H1 (cell line): ENCODE results near the gene VPS13C. TPM values are rescaled to one million over a fixed set of nuclear protein-coding genes. Genes with fewer than 3 reads are reported as not detected.

Source experiments
- CTCF ChIA-PET: fragments of 300-600 bp; sonication (Branson Sonifier 250); formaldehyde crosslinking; loops from one replicate; lab custom pipeline; 2021; ENCODE audit not compliant: partially characterized antibody; lab: Charles Lee
- POLR2A ChIA-PET: fragments of 300-600 bp; sonication (Branson Sonifier 250); formaldehyde crosslinking; loops from one replicate; lab custom pipeline; 2021; ENCODE audit warnings: inconsistent platforms; ENCODE audit not compliant: partially characterized antibody; lab: Charles Lee
- DNase-seq, 2 experiments: peaks; one replicate each; pipeline versions ENCODE4 v3.0.0 to v3.0.0-alpha.2; 2010 to 2022; ENCODE audit warnings: low spot score in 2 of 2, low read depth in 1 of 2, mixed read lengths in 1 of 2
- FAIRE-seq: peaks from 2 replicates; lab custom pipeline; 2011; peaks lifted over from hg19 to GRCh38; lab: Jason Lieb, UNC
- H2AFZ ChIP-seq: 2 replicates; pipeline ENCODE4 v1.8.1; 2012; ENCODE audit warnings: low read length, inconsistent platforms
- H2AK5ac ChIP-seq: 2 replicates; pipeline ENCODE4 v1.6.1; 2013; ENCODE audit warnings: low read depth, low read length
- H2BK120ac ChIP-seq: replicated peaks from 2 replicates; pipeline ENCODE3; 2013; ENCODE audit warnings: low read depth, low read length, inconsistent platforms
- H2BK12ac ChIP-seq: 2 replicates; pipeline ENCODE4 v1.6.1; 2013; ENCODE audit warnings: low read depth, low read length
- H2BK15ac ChIP-seq: 2 replicates; pipeline ENCODE4 v1.6.1; 2013; ENCODE audit warnings: low read length
- H2BK20ac ChIP-seq: 2 replicates; pipeline ENCODE4 v1.6.1; 2013; ENCODE audit warnings: low read length
- H2BK5ac ChIP-seq: 2 replicates; pipeline ENCODE4 v1.6.1; 2013; ENCODE audit warnings: low read depth, low read length
- H3K14ac ChIP-seq: 2 replicates; pipeline ENCODE4 v1.6.1; 2013; ENCODE audit warnings: inconsistent platforms; ENCODE audit not compliant: insufficient read length
- H3K18ac ChIP-seq: 2 replicates; pipeline ENCODE4 v1.6.1; 2013; ENCODE audit warnings: low read length; ENCODE audit errors: extremely low read depth
- H3K23ac ChIP-seq: 2 replicates; pipeline ENCODE4 v1.6.1; 2013; ENCODE audit warnings: inconsistent platforms; ENCODE audit not compliant: insufficient read length
- H3K23me2 ChIP-seq: 2 replicates; pipeline ENCODE4 v1.6.1; 2013; ENCODE audit warnings: low read depth, low read length
- H3K27ac ChIP-seq: 2 replicates; pipeline ENCODE4 v1.6.1; 2011; ENCODE audit warnings: low read depth, low read length, inconsistent platforms
- H3K27me3 ChIP-seq, 4 experiments: replicated peaks in 1 of 4; 1 replicate in 1 of 4; 2 replicates in 3 of 4; pipeline versions ENCODE4 v1.6.1 to v1.8.1; 2011 to 2013; ENCODE audit warnings: low read length in 3 of 4, mild to moderate bottlenecking in 3 of 4, inconsistent platforms in 2 of 4, mixed read lengths in 2 of 4, moderate library complexity in 1 of 4; ENCODE audit not compliant: control insufficient read depth in 3 of 4, insufficient read depth in 3 of 4; ENCODE audit errors: extremely low read depth in 1 of 4
- H3K36me3 ChIP-seq, 4 experiments: 2 replicates each; pipeline versions ENCODE4 v1.6.1 to v1.8.1; 2011 to 2013; ENCODE audit warnings: mild to moderate bottlenecking in 4 of 4, low read length in 3 of 4, moderate library complexity in 2 of 4, control low read depth in 1 of 4, inconsistent platforms in 1 of 4; ENCODE audit not compliant: insufficient read depth in 4 of 4, control insufficient read depth in 2 of 4
- H3K4ac ChIP-seq: replicated peaks from 2 replicates; pipeline ENCODE3; 2013; ENCODE audit warnings: low read length, low read depth, mixed read lengths, inconsistent platforms; ENCODE audit not compliant: insufficient read length
- H3K4me1 ChIP-seq, 4 experiments: replicated peaks in 1 of 4; 1 replicate in 1 of 4; 2 replicates in 3 of 4; pipeline versions ENCODE4 v1.6.1 to v1.8.1; 2011 to 2013; ENCODE audit warnings: low read length in 3 of 4, inconsistent platforms in 2 of 4, mixed read lengths in 1 of 4; ENCODE audit not compliant: insufficient read depth in 4 of 4, control insufficient read depth in 3 of 4
- H3K4me2 ChIP-seq, 2 experiments: 2 replicates each; pipeline versions ENCODE4 v1.6.1 to v1.8.1; 2011 to 2013; ENCODE audit warnings: low read depth in 2 of 2, low read length in 2 of 2, control low read depth in 1 of 2, inconsistent platforms in 1 of 2, mild to moderate bottlenecking in 1 of 2; ENCODE audit not compliant: insufficient read depth in 1 of 2
- H3K4me3 ChIP-seq, 4 experiments: fragments of 200-600, 300-600 bp in 1 of 4; sonication (generic), shearing (Covaris generic), sonication (Bioruptor Twin) in 1 of 4; 2 replicates each; pipeline versions ENCODE4 v1.5.1 to v1.8.1; 2011 to 2016; ENCODE audit warnings: low read length in 4 of 4, low read depth in 3 of 4, control low read depth in 2 of 4, inconsistent platforms in 2 of 4, mild to moderate bottlenecking in 2 of 4, mixed read lengths in 1 of 4, moderate library complexity in 1 of 4; ENCODE audit not compliant: insufficient read depth in 2 of 4; ENCODE audit errors: extremely low read depth in 1 of 4
- H3K56ac ChIP-seq: replicated peaks from 2 replicates; pipeline ENCODE3; 2013; ENCODE audit warnings: low read depth, mild to moderate bottlenecking, mixed read lengths, low read length, inconsistent platforms; ENCODE audit not compliant: insufficient read length
- H3K79me1 ChIP-seq: 2 replicates; pipeline ENCODE4 v1.6.1; 2013; ENCODE audit warnings: low read depth, low read length, control low read depth
- H3K79me2 ChIP-seq, 2 experiments: 2 replicates each; pipeline versions ENCODE4 v1.6.1 to v1.8.1; 2012 to 2013; ENCODE audit warnings: low read length in 2 of 2, mild to moderate bottlenecking in 2 of 2, inconsistent platforms in 1 of 2; ENCODE audit not compliant: insufficient read depth in 2 of 2, control insufficient read depth in 1 of 2
- H3K9ac ChIP-seq, 4 experiments: replicated peaks in 1 of 4; 1 replicate in 1 of 4; 2 replicates in 3 of 4; pipeline versions ENCODE4 v1.6.1 to v1.8.1; 2011 to 2013; ENCODE audit warnings: low read depth in 3 of 4, low read length in 3 of 4, control low read depth in 2 of 4, mild to moderate bottlenecking in 2 of 4, moderate library complexity in 2 of 4, inconsistent platforms in 1 of 4; ENCODE audit errors: extremely low read depth in 1 of 4
- H3K9me3 ChIP-seq, 2 experiments: 2 replicates each; pipeline versions ENCODE4 v1.6.1 to v1.8.1; 2012 to 2013; ENCODE audit warnings: mild to moderate bottlenecking in 2 of 2, moderate library complexity in 2 of 2, control low read depth in 1 of 2, inconsistent platforms in 1 of 2, low read depth in 1 of 2, low read length in 1 of 2, mixed read lengths in 1 of 2; ENCODE audit not compliant: insufficient read depth in 2 of 2
- H4K20me1 ChIP-seq, 2 experiments: replicated peaks in 1 of 2; 2 replicates each; pipeline versions ENCODE3 to v1.8.1; 2011 to 2013; ENCODE audit warnings: inconsistent platforms in 2 of 2, low read length in 2 of 2, mild to moderate bottlenecking in 1 of 2; ENCODE audit not compliant: insufficient read depth in 2 of 2, control insufficient read depth in 1 of 2
- H4K5ac ChIP-seq: 2 replicates; pipeline ENCODE4 v1.6.1; 2013; ENCODE audit warnings: low read length, low read depth, mixed read lengths, inconsistent platforms; ENCODE audit not compliant: insufficient read length
- H4K8ac ChIP-seq: 2 replicates; pipeline ENCODE4 v1.8.0; 2013; ENCODE audit warnings: mild to moderate bottlenecking, moderate library complexity, low read length, inconsistent platforms; ENCODE audit not compliant: insufficient read depth; ENCODE audit errors: extremely low read depth
- H4K91ac ChIP-seq: replicated peaks from 2 replicates; pipeline ENCODE3; 2013; ENCODE audit warnings: low read length, mixed read lengths, inconsistent platforms; ENCODE audit not compliant: insufficient read length
- EP300 ChIP-seq, 2 experiments: IDR thresholded peaks; 1 replicate in 1 of 2; 2 replicates in 1 of 2; pipeline ENCODE4 v1.6.1; 2011 to 2012; ENCODE audit warnings: low read depth in 2 of 2, low read length in 2 of 2, mild to moderate bottlenecking in 2 of 2, borderline replicate concordance in 1 of 2, inconsistent platforms in 1 of 2, moderate library complexity in 1 of 2
- POLR2AphosphoS5 ChIP-seq: IDR thresholded peaks from 2 replicates; pipeline ENCODE4 v1.6.1; 2011; ENCODE audit warnings: low read depth, low read length
- RNF2 ChIP-seq: fragments of 200-900, 300-1000 bp; sonication (generic); IDR thresholded peaks from 2 replicates; pipeline ENCODE4 v1.7.1; 2016; ENCODE audit warnings: borderline replicate concordance, low read depth, mild to moderate bottlenecking, antibody characterized with exemption, low read length; ENCODE audit not compliant: poor library complexity, severe bottlenecking; ENCODE audit errors: missing control alignments
- SIN3A ChIP-seq, 2 experiments: IDR thresholded peaks in 1 of 2; conservative IDR thresholded peaks in 1 of 2; 2 replicates each; pipeline ENCODE4 v1.6.1; 2011 to 2012; ENCODE audit warnings: low read length in 2 of 2, improper control_type of control experiment in 1 of 2, low read depth in 1 of 2, mild to moderate bottlenecking in 1 of 2
- polyA plus RNA-seq, 7 experiments: library from polyadenylated mRNA; depleted of rRNA in 3 of 7; stranded (reverse) in 5 of 7; unstranded in 2 of 7; fragments of >200 nt in 5 of 7; fragments of 200-250 nt in 2 of 7; gene quantifications; 1 replicate in 5 of 7; 2 replicates in 1 of 7; 4 replicates in 1 of 7; pipeline versions ENCODE4 v1.2.1 to v1.2.3, GENCODE V29; 2011 to 2013; ENCODE audit warnings: missing spikeins in 2 of 7, mixed read lengths in 2 of 7
- total RNA-seq: library from RNA; stranded (reverse); fragmentation: NEBNext Ultra II Directional; extraction: Animal tissue kit (Norgen Biotek cat#: 25700); gene quantifications from 2 replicates; pipeline ENCODE4 v1.2.1, GENCODE V29; 2021

The VPS13C gene
- total and polyA plus RNA-seq, 2 of the 8 experiments (the other 6 are each of a cell fraction or from before 2014, with no cell fraction given): 4.8 to 18.8 TPM

DNA sequence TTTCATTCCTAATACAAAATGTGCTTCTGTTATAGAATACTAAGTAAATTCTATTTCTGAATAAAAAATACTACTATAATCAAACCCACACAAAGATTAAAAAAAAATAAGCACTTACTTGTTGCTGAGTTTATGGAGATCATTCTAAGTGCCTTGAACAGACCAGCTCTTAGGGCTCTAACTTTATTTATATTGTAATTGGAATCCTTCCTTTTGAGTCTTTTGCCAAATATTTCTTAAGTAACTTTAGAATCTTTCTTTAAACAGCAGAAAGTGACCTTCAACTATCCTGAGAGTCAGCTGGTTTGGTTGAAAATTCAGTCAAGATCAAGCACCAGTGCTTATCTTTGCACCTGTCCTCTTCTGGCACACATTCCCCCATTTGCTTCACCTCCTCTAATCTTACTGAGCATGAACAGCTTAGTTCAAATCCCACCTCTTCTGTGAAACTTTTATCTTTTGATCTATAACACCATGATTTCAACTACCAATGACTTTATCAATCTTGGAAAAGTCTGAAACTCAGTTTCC lies 149.3 kb downstream of the VPS13C start:
- no peak overlapping the region for H3K9ac ChIP-seq
- H3K4me2 ChIP-seq: no peak overlapping the region
- H2AK5ac ChIP-seq: no peak overlapping the region
- no peak overlapping the region for H3K4me3 ChIP-seq
- no peaks in the 10 kb centered on the region for H3K79me2 ChIP-seq
- no peak overlapping the region for H3K18ac ChIP-seq
- no peak overlapping the region for H3K23ac ChIP-seq
- no peak overlapping the region for H3K56ac ChIP-seq
- CTCF ChIA-PET: interaction anchor here (0.6 kb wide), 1 partner anchor 363 kb away, joined by 4 read pairs; no protein-coding TSS in a partner anchor
- no peak overlapping the region for H2BK20ac ChIP-seq
- H4K20me1 ChIP-seq: no peaks in the 10 kb centered on the region
- no peak overlapping the region for H3K4ac ChIP-seq
- H3K9me3 ChIP-seq: no peaks in the 10 kb centered on the region
- H2BK12ac ChIP-seq: no peak overlapping the region
- no peaks in the 10 kb centered on the region for H3K36me3 ChIP-seq
- no peak overlapping the region for H2BK5ac ChIP-seq
- no peak overlapping the region for H3K27ac ChIP-seq
- FAIRE-seq: no peak
- no peak overlapping the region for H2BK120ac ChIP-seq
- no peak overlapping the region for H2AFZ ChIP-seq
- no peak overlapping the region for H4K5ac ChIP-seq
- H2BK15ac ChIP-seq: no peak overlapping the region
- H3K14ac ChIP-seq: no peak overlapping the region
- no peaks in the 10 kb centered on the region for H3K4me1 ChIP-seq
- H4K8ac ChIP-seq: no peak overlapping the region
- H3K79me1 ChIP-seq: no peaks in the 10 kb centered on the region
- POLR2A ChIA-PET: no interaction called here
- H3K27me3 ChIP-seq: no peaks in the 10 kb centered on the region
- no peak for TF ChIP-seq RNF2
- no peak for TF ChIP-seq POLR2AphosphoS5
- no peak for TF ChIP-seq SIN3A (conservative IDR thresholded peaks at IDR 0.05 in 1 of 2, IDR thresholded peaks at IDR 0.05 in 1 of 2; ENCODE audit: low read depth in 1 of 2, low read length in 2 of 2)
- TF ChIP-seq EP300 (IDR thresholded peaks at IDR 0.05; ENCODE audit: borderline replicate concordance in 1 of 2, low read depth in 2 of 2, low read length in 2 of 2): no peak
- no peaks in the 10 kb centered on the region for H3K23me2 ChIP-seq
- no peak overlapping the region for H4K91ac ChIP-seq
- DNase-seq: no peak
